ENCODE measurements around the gene SLC9C2. TPM values are rescaled to one million over a fixed set of nuclear protein-coding genes. Genes with fewer than 3 reads are reported as not detected.

The SLC9C2 gene
- total RNA-seq, 1 experiment from 2014 or later: not detected

- POLR2A ChIA-PET: interaction anchor here (0.6 to 1.3 kb wide), 4 partner anchors 21 to 192 kb away, joined by 3 to 4 read pairs (median 3); no protein-coding TSS in a partner anchor
- Mint-ChIP-seq H3K4me3 (ENCODE audit: unreplicated experiment) (no peak overlapping the region), H3K4me1 (ENCODE audit: insufficient read depth, unreplicated experiment) (peaks cover 20% of the 10 kb centered on the region), H3K27me3 (ENCODE audit: insufficient read depth, unreplicated experiment) (no peaks in the 10 kb centered on the region), H3K27ac (ENCODE audit: low read depth, unreplicated experiment) (no peak overlapping the region), H3K9me3 (ENCODE audit: unreplicated experiment) (no peaks in the 10 kb centered on the region), H3K36me3 (ENCODE audit: insufficient read depth, unreplicated experiment) (peaks cover 99% of the 10 kb centered on the region)
- no peak for DNase-seq (ENCODE audit: unreplicated experiment)
- CTCF ChIA-PET: interaction anchor here (0.6 to 1.5 kb wide), 4 partner anchors 21 to 432 kb away, joined by 3 to 5 read pairs (median 4); partner anchors contain the start of gene SERPINC1
- intact Hi-C loops (cut with micrococcal nuclease): no loop called here
- no TSS peak for BruUV-seq (replicated peaks)
- TF ChIP-seq CTCF (IDR thresholded peaks at IDR 0.05; ENCODE audit: unreplicated experiment): no peak
Measured at GRCh38 chr1:173485401-173485800, 117.5 kb downstream of the SLC9C2 start.

- Mint-ChIP-seq H3K27me3 (ENCODE audit: insufficient read depth, unreplicated experiment) (no peaks in the 10 kb centered on the region), H3K27ac (ENCODE audit: low read depth, unreplicated experiment) (no peak overlapping the region), H3K9me3 (ENCODE audit: unreplicated experiment) (no peaks in the 10 kb centered on the region), H3K36me3 (ENCODE audit: insufficient read depth, unreplicated experiment) (peaks cover 99% of the 10 kb centered on the region), H3K4me3 (ENCODE audit: unreplicated experiment) (no peak overlapping the region), H3K4me1 (ENCODE audit: insufficient read depth, unreplicated experiment) (peaks cover 31% of the 10 kb centered on the region)
- ChIA-PET CTCF (interaction anchor here (0.6 kb wide), 1 partner anchor 46 kb away, joined by 3 read pairs; no protein-coding TSS in a partner anchor), POLR2A (no interaction called here)
- no peak for TF ChIP-seq CTCF (IDR thresholded peaks at IDR 0.05; ENCODE audit: unreplicated experiment)
- BruUV-seq (replicated peaks): no TSS peak
- DNase-seq (ENCODE audit: unreplicated experiment): no peak
- intact Hi-C loops (cut with micrococcal nuclease): no loop called here
Measured at GRCh38 chr1:173484276-173484675, 118.6 kb downstream of the SLC9C2 start.

GRCh38 chr1:173482683-173483082 is 120.2 kb downstream of the SLC9C2 start:
- no peak for TF ChIP-seq CTCF (IDR thresholded peaks at IDR 0.05; ENCODE audit: unreplicated experiment)
- DNase-seq (ENCODE audit: unreplicated experiment): no peak
- peaks cover 85% of the 10 kb centered on the region for H3K36me3 Mint-ChIP-seq (ENCODE audit: insufficient read depth, unreplicated experiment)
- H3K4me1 Mint-ChIP-seq (ENCODE audit: insufficient read depth, unreplicated experiment): peaks cover 35% of the 10 kb centered on the region
- intact Hi-C loops (cut with micrococcal nuclease): no loop called here
- no peak overlapping the region for H3K4me3 Mint-ChIP-seq (ENCODE audit: unreplicated experiment)
- BruUV-seq (replicated peaks): no TSS peak
- ChIA-PET CTCF (interaction anchor here (1.0 kb wide), 1 partner anchor 23 kb away, joined by 4 read pairs; no protein-coding TSS in a partner anchor), POLR2A (no interaction called here)
- H3K9me3 Mint-ChIP-seq (ENCODE audit: unreplicated experiment): no peaks in the 10 kb centered on the region
- peak overlapping the region; percentile 59 for H3K27ac Mint-ChIP-seq (ENCODE audit: low read depth, unreplicated experiment)
- no peaks in the 10 kb centered on the region for H3K27me3 Mint-ChIP-seq (ENCODE audit: insufficient read depth, unreplicated experiment)

GRCh38 chr1:173481195-173481772 is 121.6 kb downstream of the SLC9C2 start:
- H3K9me3 Mint-ChIP-seq (ENCODE audit: unreplicated experiment): no peaks in the 10 kb centered on the region
- H3K27ac Mint-ChIP-seq (ENCODE audit: low read depth, unreplicated experiment): no peak overlapping the region
- intact Hi-C loops (cut with micrococcal nuclease): no loop called here
- no TSS peak for BruUV-seq (replicated peaks)
- TF ChIP-seq CTCF (IDR thresholded peaks at IDR 0.05; ENCODE audit: unreplicated experiment): no peak
- peaks cover 71% of the 10 kb centered on the region for H3K36me3 Mint-ChIP-seq (ENCODE audit: insufficient read depth, unreplicated experiment)
- DNase-seq (ENCODE audit: unreplicated experiment): no peak
- no peaks in the 10 kb centered on the region for H3K27me3 Mint-ChIP-seq (ENCODE audit: insufficient read depth, unreplicated experiment)
- ChIA-PET POLR2A (interaction anchor here (0.9 to 2.4 kb wide), 2 partner anchors 14 to 234 kb away, joined by 3 to 13 read pairs; partner anchors contain the start of gene KLHL20), CTCF (interaction anchor here (0.5 to 7.4 kb wide), 6 partner anchors 16 to 234 kb away, joined by 3 to 73 read pairs (median 4); partner anchors contain the start of gene KLHL20)
- no peak overlapping the region for H3K4me3 Mint-ChIP-seq (ENCODE audit: unreplicated experiment)
- H3K4me1 Mint-ChIP-seq (ENCODE audit: insufficient read depth, unreplicated experiment): peaks cover 36% of the 10 kb centered on the region
